ENCODE measurements around the gene LRRC4C.
A peak's percentile ranks its signal among the peaks of the same experiment; 100 is the strongest.
"Not testable (repeated sequence)": the region's sequence is repeated elsewhere in the genome, so short reads cannot be mapped to it uniquely, and the experiment has no call there.

The LRRC4C gene

GRCh38 chr11:40207416-40207815 is 1252.0 kb downstream of the LRRC4C start:
- DNase-seq = no peak

GRCh38 chr11:40204228-40204627 is 1255.2 kb downstream of the LRRC4C start:
- DNase-seq = no peak

GRCh38 chr11:40203606-40204005 is 1255.8 kb downstream of the LRRC4C start:
- no peak for DNase-seq

GRCh38 chr11:40202589-40203270 is 1256.7 kb downstream of the LRRC4C start:
- peak; percentile 7 for DNase-seq

- not testable (repeated sequence) for DNase-seq
Observed at GRCh38 chr11:40192590-40192989, 1266.9 kb downstream of the LRRC4C start.

- DNase-seq = no peak
Observed at GRCh38 chr11:40190294-40190693, 1269.2 kb downstream of the LRRC4C start.

DNA sequence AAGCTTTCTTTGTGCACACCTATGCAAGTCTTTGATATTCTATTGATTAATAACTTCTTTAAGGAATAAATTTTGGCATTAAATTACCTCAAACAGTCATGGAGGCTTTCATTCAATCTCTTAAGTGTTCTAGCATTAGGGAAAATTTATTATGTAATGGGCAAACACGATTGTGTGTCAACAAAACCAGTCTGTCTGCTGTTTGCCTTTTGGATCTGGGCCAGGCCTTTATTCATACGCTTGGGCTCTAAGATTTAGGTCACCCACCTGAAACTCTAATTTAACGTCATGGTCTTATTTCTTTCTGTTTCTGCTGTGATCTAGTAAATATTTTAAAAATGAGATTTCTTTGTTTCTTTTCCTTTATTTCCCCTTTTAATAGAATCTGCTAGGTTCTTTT is 1270.6 kb downstream of the LRRC4C start:
- peak; percentile 91 for DNase-seq

- no peak for DNase-seq
Observed at GRCh38 chr11:40187295-40187694, 1272.2 kb downstream of the LRRC4C start.

- peak; percentile 15 for DNase-seq
Observed at GRCh38 chr11:40186437-40187263, 1272.8 kb downstream of the LRRC4C start.

DNA sequence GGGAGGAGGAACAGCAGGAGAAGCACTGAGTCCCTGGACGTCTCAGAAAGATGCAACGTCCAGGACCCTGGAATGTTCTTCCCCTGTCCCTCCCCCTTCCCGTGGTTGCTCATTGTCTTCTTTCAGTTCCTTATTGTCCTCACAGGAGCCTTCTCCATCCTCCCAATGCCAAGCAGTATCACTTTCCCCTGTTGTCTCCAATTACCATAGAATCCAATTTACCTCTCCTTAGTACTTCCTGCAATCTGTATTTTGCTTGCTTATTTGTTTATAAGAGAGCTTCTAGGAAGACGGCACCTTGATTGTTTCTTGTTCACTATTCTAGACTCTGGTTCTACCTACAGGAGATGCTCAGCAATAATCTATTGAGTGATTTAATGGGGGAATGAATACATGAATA is 1273.7 kb downstream of the LRRC4C start:
- DNase-seq = no peak

GRCh38 chr11:40183073-40184064 is 1276.1 kb downstream of the LRRC4C start:
- DNase-seq = no peak

GRCh38 chr11:40179541-40179940 is 1279.9 kb downstream of the LRRC4C start:
- DNase-seq = no peak

DNA sequence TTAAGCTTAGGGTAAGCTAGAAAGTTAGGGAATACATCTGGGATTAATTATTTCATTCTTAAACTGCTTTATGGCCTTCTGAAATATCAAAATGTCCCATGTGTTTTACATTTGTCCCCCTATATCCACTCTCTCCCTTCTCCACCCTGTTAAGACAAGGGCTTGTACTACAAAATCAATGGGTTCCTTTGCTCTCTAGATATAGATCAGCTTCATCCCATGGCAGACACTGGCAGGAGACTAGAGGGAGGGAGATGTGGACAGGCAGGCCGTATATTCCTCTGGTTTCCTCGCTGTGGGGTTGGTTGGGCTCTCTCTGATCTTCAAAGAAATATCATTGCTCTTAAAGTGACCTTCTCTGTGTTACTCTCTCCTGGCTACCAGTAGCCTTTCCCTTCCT is 1281.0 kb downstream of the LRRC4C start:
- DNase-seq = no peak

- no peak for DNase-seq
Observed at GRCh38 chr11:40175980-40176379, 1283.5 kb downstream of the LRRC4C start.

DNA sequence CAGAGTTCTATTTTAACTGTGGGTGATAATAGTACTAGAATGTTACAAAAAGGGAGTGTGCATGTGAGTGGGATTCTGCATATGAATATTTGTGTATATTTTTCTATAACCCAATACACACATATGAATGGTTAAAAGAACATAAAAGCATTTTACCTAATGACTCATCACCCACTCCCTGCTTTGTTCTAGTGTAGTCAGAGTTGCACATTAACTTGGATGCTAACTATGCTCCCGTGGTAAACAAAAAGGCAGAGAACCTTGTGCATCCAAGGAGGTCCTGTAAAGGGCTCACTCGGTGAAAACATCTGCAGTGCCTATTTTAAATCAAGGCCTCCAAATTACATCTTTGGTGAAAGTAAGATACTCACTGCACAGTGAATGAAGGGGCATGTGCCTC is 1289.4 kb downstream of the LRRC4C start:
- no peak for DNase-seq

- no peak for DNase-seq
Observed at GRCh38 chr11:40168414-40168813, 1291.0 kb downstream of the LRRC4C start.

GRCh38 chr11:40167805-40168204 is 1291.6 kb downstream of the LRRC4C start:
- DNase-seq = not testable (repeated sequence)

GRCh38 chr11:40166892-40167291 is 1292.6 kb downstream of the LRRC4C start:
- no peak for DNase-seq

- DNase-seq = no peak
Observed at GRCh38 chr11:40162901-40163883, 1296.3 kb downstream of the LRRC4C start.

GRCh38 chr11:40161854-40162410 is 1297.5 kb downstream of the LRRC4C start:
- no peak for DNase-seq

DNA sequence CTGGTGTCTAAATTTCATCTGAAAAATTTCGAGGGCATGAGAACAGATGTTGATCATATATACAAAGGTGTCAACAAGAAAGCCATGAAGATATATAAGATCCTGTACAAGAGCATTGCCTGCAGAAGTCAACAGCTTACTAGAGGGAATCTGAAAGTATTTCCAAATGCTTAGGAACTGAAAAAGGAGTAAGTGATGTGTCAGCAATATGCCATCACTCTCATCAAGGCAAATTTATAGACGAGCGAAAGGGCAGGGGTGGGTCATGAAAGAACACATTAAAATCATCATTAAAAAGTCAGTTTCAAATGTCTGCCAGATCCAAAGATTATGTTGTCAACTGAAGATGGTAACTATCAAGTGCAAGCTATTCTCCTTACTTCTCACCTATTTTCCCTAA is 1299.0 kb downstream of the LRRC4C start:
- DNase-seq = no peak

- DNase-seq = no peak
Observed at GRCh38 chr11:40149721-40150120, 1309.7 kb downstream of the LRRC4C start.

Measured in NCI-H1092 (cell line).